HL-60/S4 (cell line): ENCODE results near the gene C5orf34.
"Not testable (repeated sequence)": the region's sequence is repeated elsewhere in the genome, so short reads cannot be mapped to it uniquely, and the experiment has no call there.

Experiments used
- in situ Hi-C: fragments of 300-500 bp; cut with MboI; formaldehyde crosslinking; loops from 2 replicates; pipeline ENCODE4 v1.14.3; 2022; ENCODE audit warnings: low sequenced_read_pairs

C5orf34 gene

DNA sequence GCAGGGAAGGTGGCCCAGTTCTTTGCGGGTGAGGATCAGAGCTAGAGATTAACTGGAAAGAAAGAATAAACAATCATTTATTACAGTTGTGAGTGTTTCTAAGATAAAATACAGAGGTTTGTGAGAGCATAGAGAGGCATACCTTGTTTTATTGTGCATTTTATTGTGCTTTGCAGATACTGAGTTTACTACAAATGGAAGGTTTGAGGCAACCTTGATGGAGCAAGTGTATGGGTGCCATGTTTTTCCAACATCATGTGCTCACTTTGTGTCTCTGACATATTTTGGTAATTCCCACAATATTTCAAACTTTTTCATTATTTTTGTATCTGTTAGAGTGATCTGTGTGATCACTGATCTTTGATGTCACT, 715 bp upstream of the C5orf34 start:
- in situ Hi-C loops = no loop called here

GRCh38 chr5:43514471-43514815, 505 bp downstream of the C5orf34 start:
- in situ Hi-C loops = no loop called here

GRCh38 chr5:43514025-43514424, 923 bp downstream of the C5orf34 start:
- in situ Hi-C loops = no loop called here

GRCh38 chr5:43511062-43511461, 3.9 kb downstream of the C5orf34 start:
- in situ Hi-C loops = not testable (repeated sequence)

GRCh38 chr5:43498581-43498980, 16.4 kb downstream of the C5orf34 start:
- in situ Hi-C loops = no loop called here

DNA sequence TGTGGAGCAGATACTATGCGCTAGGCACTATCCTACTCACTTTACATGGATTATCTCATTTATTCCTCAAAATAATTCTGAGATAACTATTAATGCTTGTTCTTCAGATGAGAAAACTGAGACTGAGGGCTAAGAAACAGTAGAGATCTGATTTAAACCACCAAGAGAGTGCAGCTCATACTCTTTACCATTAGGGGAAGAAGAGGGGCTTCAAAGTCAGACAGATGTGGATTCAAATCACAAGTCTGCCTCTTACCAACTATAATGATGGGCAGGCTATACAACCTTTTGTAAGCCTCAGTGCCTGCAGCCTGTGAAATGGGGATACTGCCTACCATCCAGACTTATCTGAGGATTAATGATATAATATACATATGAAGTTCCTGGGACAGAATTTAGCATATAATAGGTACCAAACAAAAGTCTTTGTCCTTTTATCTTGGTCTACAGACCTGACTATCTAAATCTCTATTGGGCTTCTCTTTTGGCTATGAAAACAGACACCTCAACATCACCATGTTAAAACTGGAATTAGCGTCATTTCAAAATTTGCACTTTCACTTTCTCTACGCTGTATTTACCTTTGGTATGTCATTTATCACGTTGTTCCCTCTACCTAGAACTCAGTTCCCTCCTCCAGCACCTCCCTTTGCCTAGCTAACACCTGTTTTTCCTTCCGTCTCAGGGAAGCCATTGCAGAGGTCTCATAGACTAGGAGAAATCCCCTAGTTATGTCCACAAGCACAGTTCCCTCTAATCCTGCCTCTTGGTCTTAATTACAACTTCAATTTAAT, 17.4 kb downstream of the C5orf34 start:
- in situ Hi-C loops = no loop called here

DNA sequence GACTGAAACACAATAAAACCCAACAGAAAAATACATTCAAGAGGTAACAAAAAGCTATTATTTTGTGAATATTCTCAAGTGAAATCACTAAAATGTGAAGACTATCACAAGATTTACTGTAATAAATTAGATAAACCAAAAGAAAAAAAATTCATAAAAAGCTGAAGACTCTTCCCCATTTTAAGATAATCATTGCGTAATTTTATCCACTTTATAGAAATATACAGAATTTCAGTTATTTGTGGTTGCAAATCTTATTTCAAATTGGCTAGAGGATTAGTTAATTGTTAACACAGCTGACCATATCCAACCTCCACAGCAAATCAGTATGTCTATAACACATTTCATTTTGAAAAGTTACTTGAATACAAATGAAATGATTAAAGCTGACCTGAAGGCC, 23.6 kb downstream of the C5orf34 start:
- in situ Hi-C loops = no loop called here

DNA sequence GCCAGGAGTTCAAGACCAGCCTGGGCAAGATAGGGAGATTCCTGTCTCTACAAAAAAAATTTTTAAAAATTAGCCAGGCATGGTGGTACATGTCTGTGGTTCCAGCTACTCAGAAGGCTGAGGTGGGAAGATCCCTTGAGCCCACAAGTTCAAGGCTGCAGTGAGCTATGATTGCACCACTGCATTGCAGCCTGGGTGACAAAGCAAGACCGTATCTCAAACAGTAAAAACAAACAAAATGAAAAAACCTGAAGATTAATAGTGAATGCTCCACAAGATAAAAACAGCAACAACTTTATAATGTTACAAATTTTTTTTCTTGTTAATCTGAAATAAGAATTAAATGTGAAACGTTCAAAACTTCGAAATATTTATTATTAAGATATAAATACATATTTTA, 28.6 kb downstream of the C5orf34 start:
- in situ Hi-C loops = no loop called here

DNA sequence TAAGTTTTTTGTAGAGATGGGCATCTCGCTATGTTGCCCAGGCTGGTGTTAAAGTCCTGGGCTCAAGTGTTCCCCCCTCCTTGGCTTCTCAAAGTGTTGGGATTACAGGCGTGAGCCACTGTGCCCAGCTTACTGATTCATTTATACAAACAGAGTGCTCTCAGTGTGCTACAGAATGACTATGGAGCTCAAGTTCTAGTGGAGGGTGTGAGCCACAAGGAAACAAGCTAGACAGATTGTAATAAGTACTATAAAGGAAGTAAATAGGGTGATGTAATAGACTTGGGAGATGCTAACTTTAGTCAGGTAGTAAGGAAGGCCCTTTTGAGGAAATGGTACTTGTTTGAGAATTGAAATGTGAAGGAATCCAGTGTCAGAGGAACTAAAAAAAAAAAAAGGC, 29.5 kb downstream of the C5orf34 start:
- in situ Hi-C loops = no loop called here

DNA sequence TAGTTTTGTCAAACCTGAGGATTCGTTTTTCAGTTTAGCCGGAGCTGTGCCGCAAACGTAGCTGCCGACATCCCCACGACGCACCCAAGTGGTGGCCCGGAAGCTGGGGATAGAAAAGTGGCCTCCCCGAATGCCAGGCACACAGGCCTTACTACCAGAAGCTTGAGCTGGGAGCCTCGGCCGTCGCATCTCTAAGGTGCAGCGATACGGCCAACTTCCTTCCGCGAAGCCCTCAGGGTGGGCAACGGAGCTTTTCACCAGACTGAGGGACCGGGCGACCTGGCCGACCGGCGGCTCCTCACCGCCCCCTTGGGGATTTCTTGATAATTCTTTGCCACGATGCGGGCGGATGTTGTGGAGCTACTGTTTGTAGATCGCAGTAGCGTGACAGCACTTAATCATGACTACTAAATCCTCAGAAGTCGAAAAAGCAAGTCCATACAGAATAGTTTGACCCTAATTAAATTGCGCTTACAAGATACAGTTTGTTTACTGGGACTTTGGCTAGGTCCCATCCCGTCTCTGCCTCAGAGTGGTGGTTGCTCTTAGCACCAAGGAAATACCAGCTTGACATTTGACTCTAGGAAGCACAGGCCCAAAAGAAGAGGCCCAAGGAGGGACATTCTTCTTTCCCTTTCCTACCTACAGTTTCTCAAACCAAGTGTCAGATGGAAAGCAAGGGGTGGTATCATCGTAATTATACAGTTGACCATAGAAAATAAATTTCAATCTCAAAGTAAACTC, 30.7 kb downstream of the C5orf34 start:
- in situ Hi-C loops = no loop called here

DNA sequence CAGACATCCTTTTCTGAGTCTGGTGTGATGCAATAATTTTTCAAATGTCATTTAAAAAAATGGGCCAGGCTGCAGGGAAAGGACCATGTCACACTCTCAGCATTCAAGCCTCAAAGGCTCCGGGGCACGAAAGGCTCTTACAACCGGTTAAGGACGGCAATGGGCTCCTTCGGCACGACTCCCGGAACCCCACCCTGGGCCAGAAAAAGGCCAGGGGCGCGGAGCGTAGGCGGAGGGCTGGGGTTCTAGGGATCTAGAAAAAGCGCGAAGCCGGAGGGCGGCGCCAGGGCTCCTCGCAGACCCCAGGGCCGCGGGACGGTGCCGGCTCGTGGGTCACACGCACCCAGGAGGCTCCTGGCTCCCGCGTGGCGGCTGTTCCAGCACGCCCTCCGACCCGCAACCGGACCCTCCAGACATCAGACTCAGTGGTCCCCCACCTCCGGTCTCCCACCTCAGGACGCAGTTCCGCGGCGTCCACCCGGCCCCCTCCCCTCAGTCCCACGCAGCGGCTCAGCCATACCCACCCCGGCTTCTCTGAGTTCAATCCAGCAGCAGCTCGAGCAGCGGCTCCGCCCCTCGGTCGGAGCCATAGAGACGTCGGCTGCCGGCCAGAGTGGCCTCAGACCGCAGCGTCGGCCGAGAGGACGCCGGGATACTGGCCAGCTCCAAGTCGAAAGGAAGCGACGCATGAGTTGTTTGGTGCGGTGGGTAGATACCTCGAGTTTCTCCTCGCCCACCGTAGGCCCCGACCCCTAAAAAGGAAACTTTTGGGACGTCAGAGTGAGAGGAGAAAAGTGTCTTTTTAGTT, 31.4 kb downstream of the C5orf34 start, which contains the start of gene TMEM267:
TMEM267 (minus strand) TSS at position 568 of the 808 bp plus-strand sequence. CDS start 29,896 bp downstream, outside the sequence.
- in situ Hi-C loops = no loop called here

- in situ Hi-C loops = no loop called here
Measured at GRCh38 chr5:43482490-43483297, 32.3 kb downstream of the C5orf34 start.

GRCh38 chr5:43469671-43470391, 45.1 kb downstream of the C5orf34 start:
- in situ Hi-C loops = no loop called here

DNA sequence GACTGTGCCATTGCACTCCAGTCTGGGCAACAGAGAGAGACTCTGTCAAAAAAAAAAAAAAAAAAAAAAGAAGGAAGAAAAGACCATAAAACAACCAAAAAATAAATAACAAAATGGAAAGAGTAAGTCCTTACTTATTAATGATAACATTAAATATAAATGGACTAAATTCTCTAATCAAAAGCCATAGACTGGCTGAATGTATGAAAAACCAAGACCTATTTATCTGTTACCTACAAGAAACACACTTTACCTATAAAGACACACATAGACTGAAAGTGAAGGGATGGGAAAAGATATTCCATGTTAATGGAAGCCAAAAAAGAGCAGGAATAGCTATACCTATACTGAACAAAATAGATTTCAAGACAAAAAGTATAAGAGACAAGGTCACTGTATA, 47.8 kb downstream of the C5orf34 start:
- in situ Hi-C loops = no loop called here

DNA sequence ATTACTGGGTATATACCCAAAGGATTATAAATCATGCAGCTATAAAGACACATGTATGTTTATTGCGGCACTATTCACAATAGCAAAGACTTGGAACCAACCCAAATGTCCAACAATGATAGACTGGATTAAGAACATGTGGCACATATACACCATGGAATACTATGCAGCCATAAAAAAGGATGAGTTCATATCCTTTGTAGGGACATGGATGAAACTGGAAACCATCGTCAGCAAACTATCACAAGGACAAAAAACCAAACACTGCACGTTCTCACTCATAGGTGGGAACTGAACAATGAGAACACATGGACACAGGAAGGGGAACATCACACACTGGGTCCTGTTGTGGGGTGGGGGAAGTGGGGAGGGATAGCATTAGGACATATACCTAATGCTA, 49.5 kb downstream of the C5orf34 start:
- in situ Hi-C loops = not testable (repeated sequence)

DNA sequence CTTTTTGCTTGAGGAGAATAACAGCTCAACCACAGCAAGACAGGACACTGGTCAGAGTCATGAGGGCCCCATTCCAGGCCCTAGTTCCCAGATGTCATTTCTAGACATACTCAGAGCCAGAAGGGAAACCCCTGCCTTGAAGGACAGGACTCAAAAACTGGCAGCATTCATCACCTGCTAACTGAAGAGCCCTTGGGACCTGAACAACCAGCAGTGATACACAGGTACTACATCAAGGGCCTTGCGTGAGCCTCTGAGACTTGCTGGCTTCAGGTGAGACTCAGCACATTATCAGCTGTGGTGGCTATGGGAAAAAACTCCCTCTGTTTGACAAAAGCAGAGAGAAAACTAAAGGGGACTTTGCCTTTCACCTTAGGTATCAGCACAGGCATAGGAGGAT, 53.9 kb downstream of the C5orf34 start:
- in situ Hi-C loops = no loop called here

DNA sequence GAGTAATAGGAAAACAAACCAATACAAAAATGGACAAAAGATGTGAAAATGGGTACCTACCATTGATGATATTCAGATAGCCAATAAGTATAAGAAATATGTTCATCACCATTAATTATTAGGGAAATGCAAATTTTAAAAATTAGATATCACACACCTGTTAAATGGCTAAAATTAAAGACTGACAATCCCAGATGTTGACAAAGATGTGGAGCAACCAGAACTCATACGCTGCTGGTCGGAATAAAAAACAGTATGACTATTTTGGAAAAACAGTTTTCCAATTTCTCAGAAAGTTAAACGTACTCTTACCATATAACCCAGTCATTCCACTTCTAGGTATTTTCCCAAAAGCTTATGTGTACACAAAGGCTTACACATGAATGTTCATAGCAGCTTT, 58.4 kb downstream of the C5orf34 start:
- in situ Hi-C loops = no loop called here

DNA sequence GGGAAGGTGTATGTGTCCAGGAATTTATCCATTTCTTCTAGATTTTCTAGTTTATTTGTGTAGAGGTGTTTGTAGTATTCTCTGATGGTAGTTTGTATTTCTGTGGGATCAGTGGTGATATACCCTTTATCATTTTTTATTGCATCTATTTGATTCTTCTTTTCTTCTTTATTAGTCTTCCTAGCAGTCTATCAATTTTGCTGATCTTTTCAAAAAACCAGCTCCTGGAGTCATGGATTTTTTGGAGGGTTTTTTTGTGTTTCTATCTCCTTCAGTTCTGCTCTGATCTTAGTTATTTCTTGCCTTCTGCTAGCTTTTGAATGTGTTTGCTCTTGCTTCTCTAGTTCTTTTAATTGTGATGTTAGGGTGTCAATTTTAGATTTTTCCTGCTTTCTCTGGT, 73.4 kb downstream of the C5orf34 start:
- in situ Hi-C loops = not testable (repeated sequence)

GRCh38 chr5:43437062-43437660, 77.8 kb downstream of the C5orf34 start:
- in situ Hi-C loops = no loop called here
